BLaER1 treated with 17β-estradiol and CSF1 and Interleukin-3, amounts not matched to agents 10 nM and 100 nM (cell line): ENCODE data around the gene CCDC127.

Experiments used
- H3K27ac ChIP-seq, 11 experiments: shearing (Covaris generic); formaldehyde crosslinking; 2 replicates each; pipeline ENCODE4 v1.8.1; 2022
- H3K27me3 ChIP-seq, 11 experiments: shearing (Covaris generic); formaldehyde crosslinking; 2 replicates each; pipeline ENCODE4 v1.8.1; 2022
- H3K36me3 ChIP-seq, 11 experiments: shearing (Covaris generic); formaldehyde crosslinking; 2 replicates each; pipeline ENCODE4 v1.8.1; 2022
- H3K4me1 ChIP-seq, 10 experiments: shearing (Covaris generic); formaldehyde crosslinking; 2 replicates each; pipeline ENCODE4 v1.8.1; 2022
- H3K4me2 ChIP-seq, 11 experiments: shearing (Covaris generic); formaldehyde crosslinking; 2 replicates each; pipeline ENCODE4 v1.8.1; 2022
- H3K4me3 ChIP-seq, 10 experiments: shearing (Covaris generic); formaldehyde crosslinking; 2 replicates each; pipeline ENCODE4 v1.8.1; 2022
- H3K9ac ChIP-seq, 11 experiments: shearing (Covaris generic); formaldehyde crosslinking; 2 replicates each; pipeline ENCODE4 v1.8.1; 2022
- H3K9me3 ChIP-seq, 11 experiments: shearing (Covaris generic); formaldehyde crosslinking; replicated peaks in 1 of 11; 2 replicates each; pipeline ENCODE4 v1.8.1; 2022
- H4K20me1 ChIP-seq, 11 experiments: shearing (Covaris generic); formaldehyde crosslinking; 2 replicates each; pipeline ENCODE4 v1.8.1; 2022
- Cebpa-rat ChIP-seq, 11 experiments: shearing (Covaris generic); IDR thresholded peaks; 2 replicates each; pipeline ENCODE4 v1.8.1; 2022

The CCDC127 gene

GRCh38 chr5:161803-162110, 56.2 kb downstream of the CCDC127 start:
- peaks cover 0 to 67% (median 11%) of the 10 kb centered on the region in 11 experiments; a peak in 11 of 22 replicates for H3K36me3 ChIP-seq
- H4K20me1 ChIP-seq, result peaks cover 0 to 28% (median 12%) of the 10 kb centered on the region in 11 experiments; a peak in 11 of 22 replicates
- peaks cover 0 to 8% (median 0%) of the 10 kb centered on the region in 11 experiments; a peak in 6 of 22 replicates for H3K9me3 ChIP-seq
- H3K4me2 ChIP-seq, result peak overlapping the region in 9 of 11 experiments; percentile 50 to 94 (median 77); a peak in 18 of 22 replicates
- H3K9ac ChIP-seq, result peak overlapping the region in 4 of 11 experiments; percentile 20 to 54 (median 40); a peak in 4 of 22 replicates
- H3K4me1 ChIP-seq, result peaks cover 35 to 73% (median 65%) of the 10 kb centered on the region in 10 experiments
- no peak for TF ChIP-seq Cebpa-rat (IDR thresholded peaks at IDR 0.05)
- H3K4me3 ChIP-seq, result no peak overlapping the region
- peaks cover 0 to 36% (median 0%) of the 10 kb centered on the region in 11 experiments; a peak in 5 of 22 replicates for H3K27me3 ChIP-seq
- peak overlapping the region in 8 of 11 experiments; percentile 19 to 60 (median 47); a peak in 11 of 22 replicates for H3K27ac ChIP-seq

- H3K4me1 ChIP-seq, result peaks cover 35 to 79% (median 71%) of the 10 kb centered on the region in 10 experiments
- peak overlapping the region in 2 of 11 experiments; percentile 29 to 52; a peak in 2 of 22 replicates for H3K9ac ChIP-seq
- H3K27ac ChIP-seq, result peak overlapping the region in 4 of 11 experiments; percentile 47 to 60 (median 48); a peak in 2 of 22 replicates
- H3K4me2 ChIP-seq, result peak overlapping the region in 9 of 11 experiments; percentile 50 to 94 (median 77); a peak in 17 of 22 replicates
- H3K36me3 ChIP-seq, result peaks cover 0 to 73% (median 16%) of the 10 kb centered on the region in 11 experiments; a peak in 12 of 22 replicates
- peaks cover 0 to 42% (median 0%) of the 10 kb centered on the region in 11 experiments; a peak in 5 of 22 replicates for H3K27me3 ChIP-seq
- no peak overlapping the region for H3K4me3 ChIP-seq
- H4K20me1 ChIP-seq, result peaks cover 0 to 34% (median 17%) of the 10 kb centered on the region in 11 experiments; a peak in 11 of 22 replicates
- H3K9me3 ChIP-seq, result peaks cover 0 to 8% (median 0%) of the 10 kb centered on the region in 11 experiments; a peak in 6 of 22 replicates
- no peak for TF ChIP-seq Cebpa-rat (IDR thresholded peaks at IDR 0.05)
Measured at GRCh38 chr5:160921-161802, 56.8 kb downstream of the CCDC127 start.

DNA sequence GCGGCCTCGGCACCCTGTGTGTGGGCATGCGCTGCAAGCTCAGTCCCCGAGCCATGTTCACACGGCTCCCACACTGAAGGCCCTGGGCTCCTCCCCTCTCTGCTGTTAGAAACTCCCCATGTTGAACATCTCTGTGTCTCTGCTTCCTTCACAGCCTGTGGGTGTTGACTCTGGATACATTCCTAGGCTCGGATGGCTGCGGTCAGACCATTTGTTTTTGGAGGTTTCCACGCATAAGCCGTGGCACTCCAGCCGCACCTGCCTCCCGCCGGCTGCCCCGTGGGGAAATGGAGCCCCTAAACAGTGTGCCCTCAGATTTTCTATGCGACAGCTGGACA, 57.8 kb downstream of the CCDC127 start:
- peaks cover 0 to 8% (median 0%) of the 10 kb centered on the region in 11 experiments; a peak in 6 of 22 replicates for H3K9me3 ChIP-seq
- H3K9ac ChIP-seq, result peak overlapping the region in 2 of 11 experiments; percentile 41 to 55; a peak in 4 of 22 replicates
- H3K4me1 ChIP-seq, result peaks cover 44 to 89% (median 81%) of the 10 kb centered on the region in 10 experiments
- H3K4me2 ChIP-seq, result peak overlapping the region; percentile 72 to 97 (median 92); a peak in 18 of 22 replicates
- H3K36me3 ChIP-seq, result peaks cover 0 to 81% (median 24%) of the 10 kb centered on the region in 11 experiments; a peak in 12 of 22 replicates
- peaks cover 0 to 44% (median 17%) of the 10 kb centered on the region in 11 experiments; a peak in 11 of 22 replicates for H4K20me1 ChIP-seq
- H3K27ac ChIP-seq, result peak overlapping the region in 4 of 11 experiments; percentile 57 to 66 (median 64); a peak in 8 of 22 replicates
- peaks cover 0 to 52% (median 0%) of the 10 kb centered on the region in 11 experiments; a peak in 5 of 22 replicates for H3K27me3 ChIP-seq
- no peak for TF ChIP-seq Cebpa-rat (IDR thresholded peaks at IDR 0.05)
- 0 out of 20 replicates have a peak overlapping the region, but pooled peaks of 1 of the 10 experiments have one; percentile 48 for H3K4me3 ChIP-seq

GRCh38 chr5:159448-160172, 58.3 kb downstream of the CCDC127 start:
- H3K9me3 ChIP-seq, result peaks cover 0 to 6% (median 0%) of the 10 kb centered on the region in 11 experiments; a peak in 5 of 22 replicates
- peak overlapping the region in 7 of 11 experiments; percentile 13 to 66 (median 57); a peak in 10 of 22 replicates for H3K27ac ChIP-seq
- H3K4me3 ChIP-seq, result peak overlapping the region in 3 of 10 experiments; percentile 21 to 48 (median 32); a peak in 4 of 20 replicates
- H4K20me1 ChIP-seq, result peaks cover 0 to 49% (median 17%) of the 10 kb centered on the region in 11 experiments; a peak in 12 of 22 replicates
- peak overlapping the region in 8 of 11 experiments; percentile 0 to 56 (median 39); a peak in 11 of 22 replicates for H3K9ac ChIP-seq
- peak overlapping the region; percentile 76 to 97 (median 92) for H3K4me2 ChIP-seq
- TF ChIP-seq Cebpa-rat (IDR thresholded peaks at IDR 0.05), result no peak
- H3K27me3 ChIP-seq, result peaks cover 0 to 57% (median 0%) of the 10 kb centered on the region in 11 experiments; a peak in 5 of 22 replicates
- H3K36me3 ChIP-seq, result peaks cover 0 to 79% (median 24%) of the 10 kb centered on the region in 11 experiments; a peak in 12 of 22 replicates
- peaks cover 50 to 95% (median 86%) of the 10 kb centered on the region in 10 experiments for H3K4me1 ChIP-seq

DNA sequence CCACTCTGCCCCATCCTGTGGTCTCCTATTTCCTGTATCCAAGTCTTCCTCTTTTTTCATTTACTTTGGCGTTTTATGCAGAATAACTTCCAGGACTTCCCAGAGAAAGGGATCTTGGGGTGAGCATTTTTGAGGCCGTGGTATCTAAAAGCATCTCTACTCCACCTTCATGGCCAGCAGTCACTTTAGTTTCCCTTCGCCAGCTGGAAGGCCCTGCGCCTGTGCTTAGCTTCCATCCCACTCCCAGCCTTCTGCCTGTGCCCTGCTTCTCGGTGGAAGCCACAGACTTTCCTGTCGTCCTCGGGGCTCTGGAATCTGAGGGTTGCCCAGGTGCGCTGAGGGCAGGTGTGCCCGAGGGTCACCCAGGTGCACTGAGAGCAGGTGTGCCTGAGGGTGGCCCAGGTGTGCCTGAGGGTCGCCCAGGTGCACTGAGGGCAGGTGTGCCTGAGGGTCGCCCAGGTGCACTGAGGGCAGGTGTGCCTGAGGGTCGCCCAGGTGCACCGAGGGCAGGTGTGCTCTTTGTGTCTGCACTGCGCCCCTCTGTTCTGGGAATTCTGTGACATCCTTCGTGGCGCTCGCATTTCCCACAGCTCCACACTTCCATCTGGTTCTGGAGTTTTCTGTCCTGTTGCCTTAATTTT, 59.0 kb downstream of the CCDC127 start:
- peaks cover 0 to 73% (median 24%) of the 10 kb centered on the region in 11 experiments; a peak in 12 of 22 replicates for H3K36me3 ChIP-seq
- H3K9me3 ChIP-seq, result no peaks in the 10 kb centered on the region
- peaks cover 0 to 53% (median 19%) of the 10 kb centered on the region in 11 experiments; a peak in 13 of 22 replicates for H4K20me1 ChIP-seq
- peak overlapping the region; percentile 76 to 97 (median 92) for H3K4me2 ChIP-seq
- H3K4me3 ChIP-seq, result peak overlapping the region in 3 of 10 experiments; percentile 21 to 48 (median 32); a peak in 3 of 20 replicates
- peak overlapping the region in 7 of 11 experiments; percentile 8 to 56 (median 41); a peak in 11 of 22 replicates for H3K9ac ChIP-seq
- TF ChIP-seq Cebpa-rat (IDR thresholded peaks at IDR 0.05), result no peak
- peaks cover 57 to 100% (median 93%) of the 10 kb centered on the region in 10 experiments for H3K4me1 ChIP-seq
- H3K27me3 ChIP-seq, result peaks cover 0 to 64% (median 0%) of the 10 kb centered on the region in 11 experiments; a peak in 5 of 22 replicates
- peak overlapping the region in 7 of 11 experiments; percentile 13 to 66 (median 57); a peak in 10 of 22 replicates for H3K27ac ChIP-seq

- peaks cover 0 to 75% (median 0%) of the 10 kb centered on the region in 11 experiments; a peak in 5 of 22 replicates for H3K27me3 ChIP-seq
- peak overlapping the region in 3 of 11 experiments; percentile 61 to 66 (median 66); a peak in 4 of 22 replicates for H3K27ac ChIP-seq
- peaks cover 64 to 100% (median 98%) of the 10 kb centered on the region in 10 experiments for H3K4me1 ChIP-seq
- no peak overlapping the region for H3K4me3 ChIP-seq
- H3K9ac ChIP-seq, result no peak overlapping the region
- H3K4me2 ChIP-seq, result peak overlapping the region in 9 of 11 experiments; percentile 84 to 97 (median 92); a peak in 15 of 22 replicates
- H3K9me3 ChIP-seq, result no peaks in the 10 kb centered on the region
- TF ChIP-seq Cebpa-rat (IDR thresholded peaks at IDR 0.05), result no peak
- H3K36me3 ChIP-seq, result peaks cover 0 to 62% (median 24%) of the 10 kb centered on the region in 11 experiments; a peak in 12 of 22 replicates
- peaks cover 0 to 53% (median 19%) of the 10 kb centered on the region in 11 experiments; a peak in 13 of 22 replicates for H4K20me1 ChIP-seq
Measured at GRCh38 chr5:157801-158200, 60.2 kb downstream of the CCDC127 start.

- Histone ChIP-seq H3K36me3 (peaks cover 0 to 56% (median 20%) of the 10 kb centered on the region in 11 experiments; a peak in 12 of 22 replicates), H4K20me1 (peaks cover 0 to 53% (median 19%) of the 10 kb centered on the region in 11 experiments; a peak in 13 of 22 replicates), H3K27me3 (peaks cover 0 to 79% (median 0%) of the 10 kb centered on the region in 11 experiments; a peak in 5 of 22 replicates), H3K9me3 (no peaks in the 10 kb centered on the region), H3K9ac (peak overlapping the region in 1 of 11 experiments; percentile 15; a peak in 3 of 22 replicates), H3K4me2 (peak overlapping the region in 9 of 11 experiments; percentile 74 to 94 (median 89); a peak in 15 of 22 replicates), H3K4me1 (peaks cover 58 to 100% (median 98%) of the 10 kb centered on the region in 10 experiments), H3K4me3 (no peak overlapping the region), H3K27ac (no peak overlapping the region)
- TF ChIP-seq Cebpa-rat (IDR thresholded peaks at IDR 0.05), result no peak
Measured at GRCh38 chr5:157126-157715, 60.7 kb downstream of the CCDC127 start.
